Astrocyte of the spinal cord (primary cell): ENCODE measurements around the gene TMCC2.
"Not testable (repeated sequence)": the region's sequence is repeated elsewhere in the genome, so short reads cannot be mapped to it uniquely, and the experiment has no call there.

Experiments
- DNase-seq: peaks from one replicate; pipeline ENCODE4 v3.0.0; 2011; ENCODE audit warnings: low read depth, low spot score
- H3K4me3 ChIP-seq: 2 replicates; pipeline ENCODE4 v1.5.1; 2011; ENCODE audit warnings: low read depth, mild to moderate bottlenecking, low read length, moderate library complexity
- CTCF ChIP-seq: IDR thresholded peaks from 2 replicates; pipeline ENCODE4 v1.5.1; 2012; ENCODE audit warnings: low read depth, mild to moderate bottlenecking, low read length, inconsistent platforms
- in situ Hi-C: cut with HindIII; loops from 2 replicates; pipeline ENCODE4 v1.10.0; 2017; ENCODE audit warnings: low sequenced_read_pairs

The TMCC2 gene

DNA sequence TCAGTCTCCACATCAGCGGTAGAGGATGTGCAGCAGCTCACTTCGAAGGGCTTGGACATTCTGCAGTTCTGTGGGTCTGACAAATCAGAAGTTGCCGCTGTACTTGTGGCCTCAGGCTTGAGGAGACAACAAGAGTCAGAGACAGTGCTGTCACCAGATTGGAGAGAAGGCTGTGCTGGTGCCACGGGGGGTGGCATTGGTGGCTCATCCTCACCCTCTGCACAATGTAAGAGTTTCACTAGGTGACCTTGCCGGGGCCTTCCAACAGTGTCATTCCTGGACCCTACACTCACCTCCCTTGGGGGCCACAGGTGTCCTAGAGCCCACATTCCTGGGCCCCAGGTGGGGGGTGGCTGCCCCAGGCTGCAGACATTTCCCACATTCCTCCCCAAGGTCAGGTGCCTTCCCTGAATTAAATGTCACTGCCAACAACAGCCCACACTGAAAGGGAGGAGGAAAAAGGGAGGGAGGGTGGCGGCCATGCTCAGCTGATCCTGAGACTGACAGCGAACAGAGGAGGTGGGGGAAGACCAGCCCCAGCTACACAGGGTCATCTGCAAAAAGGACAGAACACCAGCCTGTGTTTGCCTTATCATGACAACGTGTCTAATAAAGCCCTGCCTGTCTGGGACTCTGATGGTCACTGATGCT, 46.4 kb downstream of the TMCC2 start:
- DNase-seq, result no peak
- H3K4me3 ChIP-seq, result no peak overlapping the region
- in situ Hi-C loops, result no loop called here
- no peak for TF ChIP-seq CTCF

DNA sequence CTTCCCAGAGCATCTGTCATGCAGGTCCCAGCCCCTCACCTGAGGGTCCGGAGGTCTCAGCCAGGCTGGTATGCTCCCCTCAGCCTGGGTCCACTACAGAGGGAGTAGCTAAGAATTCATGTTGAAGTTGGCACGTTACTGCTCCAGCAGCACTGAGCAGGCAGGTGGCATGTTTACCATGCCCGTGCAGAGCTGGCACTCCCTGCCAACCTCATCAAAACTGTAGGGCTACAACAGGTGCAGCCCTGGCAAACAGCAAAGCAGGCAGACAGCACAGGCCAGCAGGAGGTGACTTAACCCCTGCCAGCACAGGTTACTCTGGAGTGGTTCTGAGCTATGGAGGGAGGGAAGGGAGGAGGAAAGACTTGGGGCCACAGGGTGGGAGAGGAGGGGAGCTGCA, 47.4 kb downstream of the TMCC2 start:
- in situ Hi-C loops, result no loop called here
- no peak for DNase-seq
- H3K4me3 ChIP-seq, result no peak overlapping the region
- no peak for TF ChIP-seq CTCF

GRCh38 chr1:205275916-205276688, 48.4 kb downstream of the TMCC2 start:
- in situ Hi-C loops, result no loop called here
- TF ChIP-seq CTCF, result no peak
- H3K4me3 ChIP-seq, result no peak overlapping the region
- DNase-seq, result no peak

DNA sequence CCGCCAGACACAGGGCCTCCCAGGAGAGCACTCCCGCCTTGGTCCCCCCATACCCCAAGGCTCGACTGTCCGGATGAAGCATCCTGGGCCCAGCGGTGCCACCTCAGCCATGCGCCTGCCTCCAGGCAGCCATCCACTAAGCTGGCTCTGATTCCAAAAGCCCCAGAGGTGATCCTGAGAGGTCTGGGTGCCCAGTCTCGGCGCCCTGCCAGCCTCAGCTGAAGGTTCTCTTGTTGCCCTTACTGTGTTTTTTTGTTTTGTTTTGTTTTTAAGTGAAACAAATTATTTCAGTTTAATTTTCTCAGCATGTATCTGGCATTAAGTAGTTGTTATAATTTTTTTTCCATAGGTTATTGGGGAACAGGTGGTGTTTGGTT, 48.9 kb downstream of the TMCC2 start:
- in situ Hi-C loops, result no loop called here
- H3K4me3 ChIP-seq, result no peak overlapping the region
- no peak for DNase-seq
- no peak for TF ChIP-seq CTCF

GRCh38 chr1:205279986-205280385, 52.2 kb downstream of the TMCC2 start:
- no peak overlapping the region for H3K4me3 ChIP-seq
- in situ Hi-C loops, result no loop called here
- no peak for DNase-seq
- TF ChIP-seq CTCF, result no peak

- DNase-seq, in situ Hi-C loops, H3K4me3 ChIP-seq: not testable (repeated sequence)
These were observed 53.1 kb downstream of the TMCC2 start for GRCh38 chr1:205280666-205281395.
